Activated CD4-positive, alpha-beta T cell treated with anti-CD3 and anti-CD28 coated beads, Interleukin-2, amount 50 U/mL, for 48 hours (primary cell): ENCODE measurements around the gene DISC1.
"Not testable (repeated sequence)": the region's sequence is repeated elsewhere in the genome, so short reads cannot be mapped to it uniquely, and the experiment has no call there.

ENCODE experiments used
- DNase-seq, 2 experiments: peaks; one replicate each; pipeline ENCODE4 v3.0.0-alpha.2; 2020

The DISC1 gene

DNA sequence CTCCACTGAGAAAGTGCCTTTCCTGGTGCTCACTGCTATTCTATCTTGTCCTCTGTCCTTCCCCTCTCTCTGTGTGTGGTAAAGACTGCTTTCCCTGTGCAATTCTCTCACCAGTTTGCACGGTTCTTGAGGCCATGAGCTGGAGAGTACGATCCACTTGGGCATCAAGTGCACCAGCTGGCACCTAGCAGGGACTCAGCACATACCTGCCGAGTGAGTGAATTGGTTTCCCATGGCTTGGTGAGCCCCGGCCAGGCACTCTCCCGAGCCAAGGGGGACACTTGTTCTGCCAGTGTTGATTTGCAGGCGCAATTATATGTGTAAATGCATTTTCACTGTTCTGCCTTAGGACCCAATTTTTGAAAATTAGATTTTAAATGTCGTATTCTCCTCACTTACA, 313.5 kb downstream of the DISC1 start:
- no peak for DNase-seq

DNA sequence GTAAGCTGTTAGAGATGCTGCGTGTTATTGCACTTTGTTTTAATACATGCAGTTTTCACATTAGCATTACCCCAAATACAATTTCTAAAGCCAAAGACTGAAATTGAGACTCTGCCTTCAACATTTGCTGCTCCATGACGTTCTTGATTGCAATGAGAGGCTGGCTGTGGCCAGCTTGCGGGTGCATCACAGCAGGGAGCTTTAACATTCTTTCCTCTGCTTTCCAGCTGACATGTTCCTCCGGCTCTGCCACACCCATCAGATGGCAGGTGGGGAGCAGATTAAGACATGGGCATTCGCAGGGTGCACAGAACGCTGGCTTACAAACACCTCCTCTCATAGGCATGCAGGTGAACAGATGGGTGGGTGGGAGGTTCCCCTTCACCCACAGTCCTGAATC, 314.1 kb downstream of the DISC1 start:
- no peak for DNase-seq

- DNase-seq: no peak
Observed at GRCh38 chr1:231943084-231943483, 316.5 kb downstream of the DISC1 start.

DNA sequence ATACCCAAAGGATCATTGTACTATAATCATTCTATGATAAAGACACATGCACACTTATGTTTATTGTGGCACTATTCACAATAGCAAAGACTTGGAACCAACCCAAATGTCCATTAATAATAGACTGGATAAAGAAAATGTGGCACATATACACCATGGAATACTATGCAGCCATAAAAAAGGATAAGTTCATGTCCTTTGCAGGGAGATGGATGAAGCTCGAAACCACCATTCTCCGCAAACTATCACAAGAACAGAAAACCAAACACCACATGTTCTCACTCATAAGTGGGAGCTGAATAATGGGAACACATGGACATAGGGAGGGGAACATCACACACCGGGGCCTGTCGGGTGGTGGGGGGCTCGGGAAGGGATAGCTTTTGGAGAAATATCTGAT, 321.5 kb downstream of the DISC1 start:
- not testable (repeated sequence) for DNase-seq

GRCh38 chr1:231949277-231950091, 322.9 kb downstream of the DISC1 start:
- DNase-seq: no peak

GRCh38 chr1:231950331-231951128, 323.9 kb downstream of the DISC1 start:
- no peak for DNase-seq

- DNase-seq: no peak
Observed at GRCh38 chr1:231951374-231951773, 324.8 kb downstream of the DISC1 start.

GRCh38 chr1:231952154-231952553, 325.6 kb downstream of the DISC1 start:
- no peak for DNase-seq

GRCh38 chr1:231953660-231954059, 327.1 kb downstream of the DISC1 start:
- DNase-seq: no peak

- DNase-seq: no peak
Observed at GRCh38 chr1:231954751-231955150, 328.2 kb downstream of the DISC1 start.

- no peak for DNase-seq
Observed at GRCh38 chr1:231957359-231957758, 330.8 kb downstream of the DISC1 start.

- DNase-seq: no peak
Observed at GRCh38 chr1:231958448-231958847, 331.9 kb downstream of the DISC1 start.

GRCh38 chr1:231959225-231959884, 332.8 kb downstream of the DISC1 start:
- DNase-seq: no peak

DNA sequence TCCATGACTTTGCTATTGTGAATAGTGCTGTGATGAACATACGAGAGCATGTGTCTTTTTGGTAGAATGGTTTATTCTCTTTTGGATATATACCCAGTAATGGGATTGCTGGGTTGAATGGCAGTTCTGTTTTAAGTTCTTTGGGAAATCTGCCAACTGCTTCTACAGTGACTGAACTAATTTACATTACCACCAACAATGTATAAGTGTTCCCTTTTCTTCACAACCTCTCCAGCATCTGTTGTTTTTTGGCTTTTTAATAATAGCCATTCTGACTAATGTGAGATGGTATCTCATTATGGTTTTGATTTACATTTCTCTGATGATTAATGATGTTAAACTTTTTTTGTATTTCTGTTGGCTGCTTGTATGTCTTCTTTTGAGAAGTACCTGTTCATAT, 335.2 kb downstream of the DISC1 start:
- not testable (repeated sequence) for DNase-seq

DNA sequence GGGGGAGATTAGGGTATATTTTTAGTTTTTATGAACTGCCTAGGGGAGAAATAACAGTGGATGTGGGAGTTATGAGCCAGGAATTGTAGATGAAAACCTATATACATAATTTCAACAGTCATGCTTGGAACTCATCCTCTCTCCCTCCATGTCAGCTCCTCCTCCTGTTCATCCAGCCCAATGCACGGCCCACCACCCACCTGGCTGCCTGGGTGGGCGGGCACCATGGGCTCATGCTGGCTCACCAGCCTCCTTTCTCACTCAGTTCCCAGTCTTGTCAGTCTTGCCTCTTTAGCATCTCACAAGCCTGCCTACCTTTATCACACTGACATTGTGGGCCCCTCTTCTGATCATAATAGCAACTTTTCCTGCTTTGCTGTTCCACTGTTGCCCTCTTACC, 336.0 kb downstream of the DISC1 start:
- DNase-seq: no peak

- no peak for DNase-seq
Observed at GRCh38 chr1:231964241-231964640, 337.7 kb downstream of the DISC1 start.

DNA sequence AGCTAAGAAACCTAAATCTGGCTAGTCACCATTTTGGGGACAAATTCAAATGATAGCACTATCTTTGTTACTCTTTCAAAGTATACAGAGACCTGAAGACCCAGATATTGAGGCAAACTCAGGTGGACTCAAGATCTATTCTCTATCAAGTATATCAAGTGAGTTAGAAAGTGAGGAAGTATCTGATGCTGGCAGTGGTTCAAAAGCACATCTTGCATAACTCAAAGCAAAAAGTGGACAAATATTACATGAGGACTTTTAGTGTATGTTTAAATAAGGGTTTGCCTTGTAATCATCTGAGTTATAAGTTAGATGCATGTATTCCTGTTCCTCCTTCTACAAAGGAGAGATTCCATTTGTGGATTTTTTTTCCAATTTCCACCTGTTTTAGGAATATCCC, 338.4 kb downstream of the DISC1 start:
- DNase-seq: no peak

GRCh38 chr1:231965615-231966014, 339.0 kb downstream of the DISC1 start:
- no peak for DNase-seq

DNA sequence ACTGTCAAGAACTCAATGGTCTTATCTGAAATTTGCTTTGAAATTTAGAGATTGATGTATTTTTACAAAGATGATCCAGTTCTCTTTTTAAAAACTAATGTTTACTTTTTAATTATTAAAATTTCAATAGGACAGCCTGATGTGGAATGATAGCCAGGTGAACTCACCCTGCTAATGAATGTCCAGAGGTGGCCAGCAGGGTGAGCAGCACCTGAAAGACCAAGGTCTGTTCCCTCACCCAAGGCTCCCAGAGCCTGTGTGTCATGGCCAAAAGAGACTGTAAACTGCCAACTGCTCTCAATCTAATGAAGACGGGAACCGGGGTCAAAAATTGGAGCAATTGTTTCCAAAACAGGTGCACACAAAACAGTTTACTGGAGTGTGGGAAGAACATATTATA, 340.4 kb downstream of the DISC1 start:
- no peak for DNase-seq

- no peak for DNase-seq
Observed at GRCh38 chr1:231969076-231969475, 342.5 kb downstream of the DISC1 start.

DNA sequence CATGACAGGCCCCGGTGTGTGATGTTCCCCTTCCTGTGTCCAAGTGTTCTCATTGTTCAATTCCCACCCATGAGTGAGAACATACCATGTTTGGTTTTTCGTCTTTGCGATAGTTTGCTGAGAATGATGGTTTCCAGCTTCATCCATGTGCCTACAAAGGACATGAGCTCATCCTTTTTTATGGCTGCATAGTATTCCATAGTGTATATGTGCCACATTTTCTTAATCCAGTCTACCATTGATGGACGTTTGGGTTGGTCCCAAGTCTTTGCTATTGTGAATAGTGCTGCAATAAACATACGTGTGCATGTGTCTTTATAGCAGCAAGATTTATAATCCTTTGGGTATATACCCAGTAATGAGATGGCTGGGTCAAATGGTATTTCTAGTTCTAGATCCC, 343.2 kb downstream of the DISC1 start:
- not testable (repeated sequence) for DNase-seq

GRCh38 chr1:231970684-231971083, 344.1 kb downstream of the DISC1 start:
- no peak for DNase-seq

GRCh38 chr1:231971397-231972110, 345.0 kb downstream of the DISC1 start:
- no peak for DNase-seq
